Astrocyte (in vitro differentiated cells and primary cell): ENCODE data around the gene CHST5. TPM values are rescaled to one million over a fixed set of nuclear protein-coding genes. Genes with fewer than 3 reads are reported as not detected.

Source experiments
- DNase-seq: peaks from one replicate; pipeline ENCODE4 v3.0.0-alpha.2; 2010; ENCODE audit warnings: low read depth
- FAIRE-seq: peaks from 2 replicates; lab custom pipeline; 2011; peaks lifted over from hg19 to GRCh38; lab: Jason Lieb, UNC
- H2AFZ ChIP-seq: 2 replicates; pipeline ENCODE4 v1.6.0; 2012; ENCODE audit warnings: low read depth, low read length, inconsistent platforms
- H3K27ac ChIP-seq: 2 replicates; pipeline ENCODE4 v1.5.1; 2011; ENCODE audit warnings: low read depth, low read length, inconsistent platforms
- H3K27me3 ChIP-seq: 2 replicates; pipeline ENCODE4 v1.6.0; 2011; ENCODE audit warnings: low read length, inconsistent platforms; ENCODE audit not compliant: insufficient read depth
- H3K36me3 ChIP-seq: 2 replicates; pipeline ENCODE4 v1.5.1; 2011; ENCODE audit warnings: low read length, inconsistent platforms; ENCODE audit not compliant: insufficient read depth
- H3K4me1 ChIP-seq: 2 replicates; pipeline ENCODE4 v1.5.1; 2011; ENCODE audit warnings: low read length, inconsistent platforms; ENCODE audit not compliant: insufficient read depth
- H3K4me2 ChIP-seq: 2 replicates; pipeline ENCODE4 v1.6.0; 2012; ENCODE audit warnings: low read length, inconsistent platforms
- H3K4me3 ChIP-seq: 2 replicates; pipeline ENCODE4 v1.5.1; 2011; ENCODE audit warnings: low read depth, mild to moderate bottlenecking, low read length, inconsistent platforms; ENCODE audit not compliant: insufficient read depth
- H3K79me2 ChIP-seq: 2 replicates; pipeline ENCODE4 v1.6.0; 2012; ENCODE audit warnings: mild to moderate bottlenecking, low read length, inconsistent platforms; ENCODE audit not compliant: insufficient read depth
- H3K9ac ChIP-seq: 2 replicates; pipeline ENCODE4 v1.6.0; 2012; ENCODE audit warnings: mild to moderate bottlenecking, low read length, inconsistent platforms
- H3K9me3 ChIP-seq: 2 replicates; pipeline ENCODE4 v1.5.1; 2012; ENCODE audit warnings: low read depth, mild to moderate bottlenecking, low read length, inconsistent platforms; ENCODE audit not compliant: insufficient read depth
- H4K20me1 ChIP-seq: 2 replicates; pipeline ENCODE4 v1.6.0; 2012; ENCODE audit warnings: low read length, inconsistent platforms; ENCODE audit not compliant: insufficient read depth
- H3K27ac Mint-ChIP-seq: one replicate; pipeline ENCODE4 v1.8.0; 2021; ENCODE audit warnings: mild to moderate bottlenecking, mixed read lengths; ENCODE audit not compliant: unreplicated experiment
- H3K27me3 Mint-ChIP-seq: one replicate; pipeline ENCODE4 v1.8.0; 2021; ENCODE audit warnings: low read depth, mixed read lengths; ENCODE audit not compliant: unreplicated experiment
- H3K36me3 Mint-ChIP-seq: one replicate; pipeline ENCODE4 v1.8.0; 2021; ENCODE audit warnings: low read depth, mixed read lengths; ENCODE audit not compliant: unreplicated experiment
- H3K4me1 Mint-ChIP-seq: one replicate; pipeline ENCODE4 v1.8.0; 2021; ENCODE audit warnings: low read depth, mixed read lengths; ENCODE audit not compliant: unreplicated experiment
- H3K4me3 Mint-ChIP-seq: one replicate; pipeline ENCODE4 v1.8.0; 2021; ENCODE audit warnings: mild to moderate bottlenecking, moderate library complexity, mixed read lengths; ENCODE audit not compliant: unreplicated experiment
- H3K9me3 Mint-ChIP-seq: one replicate; pipeline ENCODE4 v1.8.0; 2021; ENCODE audit warnings: mild to moderate bottlenecking, mixed read lengths; ENCODE audit not compliant: unreplicated experiment
- EZH2 ChIP-seq: IDR thresholded peaks from 2 replicates; pipeline ENCODE4 v1.6.1; 2012; ENCODE audit warnings: mild to moderate bottlenecking, low read length, inconsistent platforms; ENCODE audit not compliant: insufficient read depth
- total RNA-seq: library from RNA; stranded (reverse); gene quantifications from 2 replicates; pipeline ENCODE4 v1.2.1, GENCODE V29; 2021
- TF ChIP-seq, protein P1 (sequence below): IDR thresholded peaks from 2 replicates; pipeline ENCODE4 v1.5.1; 2011; ENCODE audit warnings: low read depth, mild to moderate bottlenecking, inconsistent platforms, low read length, moderate library complexity; ENCODE audit not compliant: insufficient read depth

Gene CHST5
- total RNA-seq, 1 donor from 2014 or later: 0.09 TPM

DNA sequence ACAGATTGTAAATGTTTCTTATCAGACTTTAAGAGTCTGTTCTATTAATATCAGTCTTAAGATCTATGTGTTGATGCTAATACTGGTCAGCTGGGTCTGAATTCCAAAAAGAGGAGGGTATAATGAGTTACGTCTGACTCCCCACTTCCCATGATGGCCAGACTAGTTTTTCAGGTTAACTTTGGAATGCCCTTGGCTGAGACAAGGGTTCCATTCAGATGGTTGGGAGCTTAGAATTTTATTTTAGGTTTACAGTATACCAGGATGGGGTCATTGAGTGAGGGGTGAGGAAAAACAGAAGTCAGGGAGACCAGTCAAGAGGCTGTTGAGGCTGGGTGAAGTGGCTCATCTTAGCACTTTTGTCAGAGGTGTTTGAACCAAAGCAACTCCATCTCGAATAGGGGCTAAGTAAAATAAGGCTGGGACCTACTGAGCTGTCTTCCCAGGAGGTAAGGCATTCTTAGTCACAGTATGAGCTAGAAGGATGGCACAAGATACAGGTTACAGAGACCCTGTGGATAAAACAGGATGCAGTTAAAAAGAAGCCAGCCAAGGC is 23.0 kb upstream of the CHST5 start:
- H3K27ac Mint-ChIP-seq: no peak overlapping the region
- H3K27me3 Mint-ChIP-seq: no peaks in the 10 kb centered on the region
- no peak overlapping the region for H2AFZ ChIP-seq
- no peaks in the 10 kb centered on the region for H3K9me3 Mint-ChIP-seq
- H3K27ac ChIP-seq: no peak overlapping the region
- H3K4me1 ChIP-seq: peaks cover 6% of the 10 kb centered on the region
- H3K36me3 ChIP-seq: no peaks in the 10 kb centered on the region
- H3K27me3 ChIP-seq: peaks cover 7% of the 10 kb centered on the region
- TF ChIP-seq, protein P1, sequence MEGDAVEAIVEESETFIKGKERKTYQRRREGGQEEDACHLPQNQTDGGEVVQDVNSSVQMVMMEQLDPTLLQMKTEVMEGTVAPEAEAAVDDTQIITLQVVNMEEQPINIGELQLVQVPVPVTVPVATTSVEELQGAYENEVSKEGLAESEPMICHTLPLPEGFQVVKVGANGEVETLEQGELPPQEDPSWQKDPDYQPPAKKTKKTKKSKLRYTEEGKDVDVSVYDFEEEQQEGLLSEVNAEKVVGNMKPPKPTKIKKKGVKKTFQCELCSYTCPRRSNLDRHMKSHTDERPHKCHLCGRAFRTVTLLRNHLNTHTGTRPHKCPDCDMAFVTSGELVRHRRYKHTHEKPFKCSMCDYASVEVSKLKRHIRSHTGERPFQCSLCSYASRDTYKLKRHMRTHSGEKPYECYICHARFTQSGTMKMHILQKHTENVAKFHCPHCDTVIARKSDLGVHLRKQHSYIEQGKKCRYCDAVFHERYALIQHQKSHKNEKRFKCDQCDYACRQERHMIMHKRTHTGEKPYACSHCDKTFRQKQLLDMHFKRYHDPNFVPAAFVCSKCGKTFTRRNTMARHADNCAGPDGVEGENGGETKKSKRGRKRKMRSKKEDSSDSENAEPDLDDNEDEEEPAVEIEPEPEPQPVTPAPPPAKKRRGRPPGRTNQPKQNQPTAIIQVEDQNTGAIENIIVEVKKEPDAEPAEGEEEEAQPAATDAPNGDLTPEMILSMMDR: no peak
- no peak for TF ChIP-seq EZH2
- no peaks in the 10 kb centered on the region for H3K79me2 ChIP-seq
- H3K36me3 Mint-ChIP-seq: no peaks in the 10 kb centered on the region
- H3K4me2 ChIP-seq: no peak overlapping the region
- no peaks in the 10 kb centered on the region for H4K20me1 ChIP-seq
- no peaks in the 10 kb centered on the region for H3K9me3 ChIP-seq
- DNase-seq (no peak), FAIRE-seq (no peak)
- H3K9ac ChIP-seq: no peak overlapping the region
- no peak overlapping the region for H3K4me3 ChIP-seq
- no peak overlapping the region for H3K4me3 Mint-ChIP-seq
- peaks cover 4% of the 10 kb centered on the region for H3K4me1 Mint-ChIP-seq

DNA sequence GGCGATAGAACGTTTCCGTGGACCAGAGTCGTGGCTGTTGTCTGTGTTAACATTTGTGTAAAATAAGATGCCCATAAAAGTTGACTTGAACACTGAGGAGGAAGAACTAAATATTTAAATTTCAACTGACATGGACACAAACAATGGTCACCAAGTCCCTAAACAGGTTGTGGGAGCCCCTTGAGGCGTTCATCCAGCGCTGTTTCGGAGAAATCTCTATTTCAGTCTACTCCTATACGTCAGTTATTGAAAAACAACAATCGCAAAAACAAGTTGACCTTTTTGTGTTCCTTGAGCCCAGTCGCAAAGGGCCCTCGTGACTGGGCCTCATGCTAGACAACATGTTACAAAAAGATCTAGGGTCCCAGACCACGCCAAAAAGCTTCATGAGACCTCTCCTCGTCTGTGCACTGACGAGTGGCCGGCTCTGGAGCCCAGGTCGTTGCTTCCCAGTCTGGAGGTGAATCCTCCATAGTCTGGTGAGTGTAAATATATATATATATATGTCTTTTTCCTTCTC is 20.6 kb upstream of the CHST5 start:
- H3K4me1 ChIP-seq: peaks cover 6% of the 10 kb centered on the region
- no peaks in the 10 kb centered on the region for H3K9me3 Mint-ChIP-seq
- peak overlapping the region; percentile 94 for H3K4me3 Mint-ChIP-seq
- peak overlapping the region; percentile 65 for H3K27ac ChIP-seq
- DNase-seq (no peak), FAIRE-seq (no peak)
- no peaks in the 10 kb centered on the region for H3K27me3 Mint-ChIP-seq
- peak overlapping the region; percentile 90 for H2AFZ ChIP-seq
- peak overlapping the region; percentile 80 for H3K9ac ChIP-seq
- H3K9me3 ChIP-seq: no peaks in the 10 kb centered on the region
- H3K27me3 ChIP-seq: peaks cover 3% of the 10 kb centered on the region
- peak overlapping the region; percentile 0 for H3K27ac Mint-ChIP-seq
- H3K4me2 ChIP-seq: peak overlapping the region; percentile 97
- H3K4me1 Mint-ChIP-seq: peaks cover 4% of the 10 kb centered on the region
- TF ChIP-seq, protein P1: no peak
- TF ChIP-seq EZH2: no peak
- peaks cover 5% of the 10 kb centered on the region for H3K79me2 ChIP-seq
- H4K20me1 ChIP-seq: no peaks in the 10 kb centered on the region
- H3K36me3 Mint-ChIP-seq: no peaks in the 10 kb centered on the region
- peak overlapping the region; percentile 78 for H3K4me3 ChIP-seq
- H3K36me3 ChIP-seq: no peaks in the 10 kb centered on the region
